RWPE1 (cell line): Measurements from ENCODE around the gene CERS5.

ENCODE experiments used
- CTCF ChIA-PET: fragments of 350-600 bp; sonication (Branson Sonifier 250); formaldehyde crosslinking; extraction: SDS; loops from one replicate; lab custom pipeline; 2021; lab: Yijun Ruan, JAX
- POLR2A ChIA-PET: fragments of 400-600 bp; formaldehyde crosslinking; extraction: SDS; loops from one replicate; lab custom pipeline; 2020; ENCODE audit warnings: antibody characterized with exemption; ENCODE audit not compliant: low non-redundant PET; lab: Yijun Ruan, JAX
- DNase-seq: peaks from one replicate; pipeline ENCODE4 v3.0.0; 2012; ENCODE audit warnings: low spot score
- H3K27ac ChIP-seq: fragments of 450-650 bp; 2 replicates; pipeline ENCODE4 v1.5.1; 2017
- TF ChIP-seq, protein P1 (sequence below): fragments of 450-650 bp; conservative IDR thresholded peaks from 2 replicates; pipeline ENCODE4 v1.5.1; 2017; ENCODE audit warnings: low read depth, mild to moderate bottlenecking

The CERS5 gene

DNA sequence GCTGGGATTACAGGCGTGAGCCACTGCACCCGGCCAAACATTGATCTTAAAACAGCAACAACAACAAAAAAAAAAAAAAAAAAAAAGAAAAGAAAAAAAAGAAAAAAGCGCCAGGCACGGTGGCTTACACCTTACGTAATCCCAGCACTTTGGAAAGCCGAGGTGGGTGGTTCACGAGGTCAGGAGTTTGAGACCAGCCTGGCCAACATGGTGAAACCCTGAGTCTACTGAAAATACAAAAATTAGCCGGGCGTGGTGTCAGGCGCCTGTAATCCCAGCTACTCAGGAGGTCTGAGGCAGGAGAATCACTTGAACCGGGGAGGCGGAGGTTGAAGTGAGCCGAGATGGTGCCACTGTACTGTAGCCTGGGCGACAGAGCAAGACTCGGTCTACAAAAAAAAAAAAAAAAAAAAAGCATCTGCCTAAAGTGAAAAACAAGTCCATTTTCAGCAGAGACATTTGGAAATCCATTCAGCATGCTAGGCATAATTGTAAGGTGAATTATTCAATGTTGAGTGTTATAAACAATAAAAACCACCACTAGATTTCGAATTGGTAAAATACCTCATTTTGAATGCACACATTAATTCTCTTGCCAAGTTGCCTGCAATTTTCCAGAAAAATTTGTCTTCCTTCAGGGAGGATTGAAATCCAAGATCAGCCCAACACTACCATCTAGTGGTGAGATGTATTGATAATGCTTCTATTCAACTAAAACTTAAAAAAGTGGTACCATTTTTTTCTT lies 8.0 kb upstream of the CERS5 start:
- peak; percentile 29 for DNase-seq
- no peak overlapping the region for H3K27ac ChIP-seq
- TF ChIP-seq, protein P1, sequence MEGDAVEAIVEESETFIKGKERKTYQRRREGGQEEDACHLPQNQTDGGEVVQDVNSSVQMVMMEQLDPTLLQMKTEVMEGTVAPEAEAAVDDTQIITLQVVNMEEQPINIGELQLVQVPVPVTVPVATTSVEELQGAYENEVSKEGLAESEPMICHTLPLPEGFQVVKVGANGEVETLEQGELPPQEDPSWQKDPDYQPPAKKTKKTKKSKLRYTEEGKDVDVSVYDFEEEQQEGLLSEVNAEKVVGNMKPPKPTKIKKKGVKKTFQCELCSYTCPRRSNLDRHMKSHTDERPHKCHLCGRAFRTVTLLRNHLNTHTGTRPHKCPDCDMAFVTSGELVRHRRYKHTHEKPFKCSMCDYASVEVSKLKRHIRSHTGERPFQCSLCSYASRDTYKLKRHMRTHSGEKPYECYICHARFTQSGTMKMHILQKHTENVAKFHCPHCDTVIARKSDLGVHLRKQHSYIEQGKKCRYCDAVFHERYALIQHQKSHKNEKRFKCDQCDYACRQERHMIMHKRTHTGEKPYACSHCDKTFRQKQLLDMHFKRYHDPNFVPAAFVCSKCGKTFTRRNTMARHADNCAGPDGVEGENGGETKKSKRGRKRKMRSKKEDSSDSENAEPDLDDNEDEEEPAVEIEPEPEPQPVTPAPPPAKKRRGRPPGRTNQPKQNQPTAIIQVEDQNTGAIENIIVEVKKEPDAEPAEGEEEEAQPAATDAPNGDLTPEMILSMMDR, result peak; percentile 71
- POLR2A ChIA-PET, result no interaction called here
- CTCF ChIA-PET, result interaction anchor here (0.6 to 1.2 kb wide), 9 partner anchors 45 to 1108 kb away, joined by 3 to 13 read pairs (median 5); partner anchors contain the start of gene COX14

DNA sequence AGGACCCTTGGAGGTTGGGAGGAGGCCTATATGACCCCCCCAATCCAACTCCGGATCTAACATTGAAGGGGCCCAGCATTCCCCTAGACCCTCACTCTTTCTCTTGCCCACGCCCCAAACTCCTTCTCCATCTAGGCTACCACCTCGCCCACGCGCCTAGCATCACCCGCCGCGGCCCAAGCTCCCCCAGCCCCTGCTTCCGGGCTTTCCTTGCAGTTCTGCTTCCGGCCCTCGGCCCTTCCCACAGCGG lies 445 bp downstream of the CERS5 start:
- H3K27ac ChIP-seq, result peak overlapping the region; percentile 82
- TF ChIP-seq, protein P1, result no peak
- ChIA-PET POLR2A (interaction anchor here (1.1 kb wide), 1 partner anchor 55 kb away, joined by 5 read pairs; no protein-coding TSS in a partner anchor), CTCF (interaction anchor here (0.7 kb wide), 1 partner anchor 458 kb away, joined by 7 read pairs; no protein-coding TSS in a partner anchor)
- DNase-seq, result no peak

DNA sequence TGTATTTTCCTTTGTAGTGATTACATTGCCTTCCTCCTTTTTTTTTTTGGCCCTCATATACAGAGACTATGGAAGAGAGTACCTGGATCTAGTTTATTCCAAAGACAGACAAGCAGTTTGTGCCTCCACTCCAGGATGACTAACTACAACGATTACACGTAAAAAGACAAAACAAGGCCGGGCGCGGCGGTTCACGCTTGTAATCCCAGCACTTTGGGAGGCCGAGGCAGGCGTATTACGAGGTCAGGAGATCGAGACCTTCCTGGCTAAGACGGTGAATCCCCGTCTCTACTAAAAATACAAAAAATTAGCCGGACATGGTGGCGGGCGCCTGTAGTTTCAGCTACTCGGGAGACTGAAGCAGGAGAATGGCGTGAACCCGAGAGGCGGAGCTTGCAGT lies 2.2 kb downstream of the CERS5 start:
- TF ChIP-seq, protein P1, result no peak
- POLR2A ChIA-PET, result no interaction called here
- CTCF ChIA-PET, result no interaction called here
- H3K27ac ChIP-seq, result no peak overlapping the region; the same call in 1 of the 2 replicates
- DNase-seq, result no peak

DNA sequence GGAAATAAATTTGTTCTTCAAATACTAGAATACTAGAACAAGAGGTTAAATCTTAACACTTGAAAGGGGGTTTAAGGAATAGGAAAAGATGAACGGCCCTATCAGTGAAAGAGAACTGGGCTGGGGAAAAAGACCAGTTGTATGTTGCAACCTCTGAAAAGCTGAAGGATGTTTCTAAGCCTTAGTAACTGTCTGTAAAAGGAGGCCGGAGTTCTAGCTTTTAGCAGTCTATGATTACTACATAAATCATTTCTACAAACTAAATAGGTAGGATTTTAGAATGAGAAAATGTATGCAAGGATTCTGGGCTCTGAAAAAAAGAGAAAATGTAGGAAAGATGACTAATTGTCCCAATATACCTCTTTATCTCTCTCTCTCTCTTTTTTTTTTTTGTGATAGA lies 4.9 kb downstream of the CERS5 start:
- CTCF ChIA-PET, result interaction anchor here (0.5 to 0.6 kb wide), 2 partner anchors 22 to 51 kb away, joined by 3 to 7 read pairs; no protein-coding TSS in a partner anchor
- POLR2A ChIA-PET, result no interaction called here
- no peak for DNase-seq
- H3K27ac ChIP-seq, result no peak overlapping the region
- TF ChIP-seq, protein P1, result no peak

DNA sequence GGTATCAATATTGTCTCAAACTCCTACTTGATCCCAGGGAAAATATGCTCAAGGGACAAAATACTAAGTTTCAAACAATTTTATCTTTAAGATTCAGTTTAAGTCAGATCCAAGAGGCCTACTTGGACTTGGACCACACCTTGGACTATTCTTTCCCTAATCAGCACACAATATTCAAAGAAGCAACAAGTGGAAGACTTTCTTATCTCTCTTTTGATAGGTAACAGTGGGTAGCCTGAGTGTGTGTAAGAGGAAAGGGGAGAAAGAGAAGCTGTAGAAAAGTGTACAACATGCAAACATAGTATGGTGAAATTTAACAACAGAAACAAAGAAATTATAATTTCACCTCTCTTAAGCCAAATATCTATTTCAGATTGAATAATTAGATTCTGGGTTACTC lies 6.5 kb downstream of the CERS5 start:
- CTCF ChIA-PET, result no interaction called here
- POLR2A ChIA-PET, result no interaction called here
- TF ChIP-seq, protein P1, result no peak
- DNase-seq, result no peak
- H3K27ac ChIP-seq, result no peak overlapping the region

DNA sequence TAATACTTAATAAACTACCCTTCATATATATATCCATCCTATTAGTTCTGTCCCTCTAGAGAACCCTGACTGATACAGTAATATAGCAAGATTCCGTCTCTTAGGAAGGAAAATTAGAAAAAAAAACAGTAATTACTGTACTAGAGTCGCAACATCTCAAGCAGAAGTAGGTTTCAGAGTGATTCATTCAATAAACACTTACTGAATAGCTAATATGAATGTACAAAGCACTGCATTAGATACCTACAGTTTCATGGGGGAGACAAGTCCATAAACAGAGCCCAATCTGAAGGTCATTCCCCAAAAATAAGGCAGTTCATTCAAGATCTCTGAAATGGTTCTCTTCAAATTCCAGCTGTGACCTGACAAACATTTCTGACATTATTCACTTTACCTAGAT lies 9.9 kb downstream of the CERS5 start:
- CTCF ChIA-PET, result interaction anchor here (0.7 kb wide), 1 partner anchor 17 kb away, joined by 4 read pairs; no protein-coding TSS in a partner anchor
- POLR2A ChIA-PET, result no interaction called here
- no peak for DNase-seq
- no peak overlapping the region for H3K27ac ChIP-seq
- TF ChIP-seq, protein P1, result no peak
